Lower leg skin (tissue), 3 donors: Measurements from ENCODE around the gene SLC1A1.
"Not testable (repeated sequence)": the region's sequence is repeated elsewhere in the genome, so short reads cannot be mapped to it uniquely, and the experiment has no call there.

Experiments used
- POLR2A ChIP-seq, 2 donors: fragments of 450-650 bp; IDR thresholded peaks; one replicate each; pipeline ENCODE4 v1.6.1; 2016 to 2017; ENCODE audit warnings: antibody characterized with exemption in 2 of 2, mild to moderate bottlenecking in 1 of 2, moderate library complexity in 1 of 2
- TF ChIP-seq, protein P1 (sequence below), 3 donors: fragments of 450-650 bp; IDR thresholded peaks; one replicate each; pipeline ENCODE4 v1.5.1; 2016; ENCODE audit warnings: antibody characterized with exemption in 3 of 3, mild to moderate bottlenecking in 3 of 3, moderate library complexity in 2 of 3

DNA sequence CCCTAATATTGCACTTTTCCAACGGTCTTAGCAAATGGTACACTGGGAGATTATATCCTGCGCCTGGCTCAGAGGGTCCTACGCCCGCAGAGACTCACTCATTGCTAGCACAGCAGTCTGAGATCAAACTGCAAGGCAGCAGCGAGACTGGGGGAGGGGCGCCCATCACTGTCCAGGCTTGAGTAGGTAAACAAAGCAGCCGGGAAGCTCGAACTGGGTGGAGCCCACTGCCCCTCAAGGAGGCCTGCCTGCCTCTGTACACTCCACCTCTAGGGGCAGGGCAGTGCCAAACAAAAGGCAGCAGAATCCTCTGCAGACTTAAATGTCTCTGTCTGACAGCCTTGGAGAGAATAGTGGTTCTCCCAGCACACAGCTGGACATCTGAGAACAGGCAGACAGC, 41.1 kb downstream of the SLC1A1 start:
- TF ChIP-seq POLR2A (IDR thresholded peaks at IDR 0.05) = not testable (repeated sequence)
- TF ChIP-seq, protein P1, sequence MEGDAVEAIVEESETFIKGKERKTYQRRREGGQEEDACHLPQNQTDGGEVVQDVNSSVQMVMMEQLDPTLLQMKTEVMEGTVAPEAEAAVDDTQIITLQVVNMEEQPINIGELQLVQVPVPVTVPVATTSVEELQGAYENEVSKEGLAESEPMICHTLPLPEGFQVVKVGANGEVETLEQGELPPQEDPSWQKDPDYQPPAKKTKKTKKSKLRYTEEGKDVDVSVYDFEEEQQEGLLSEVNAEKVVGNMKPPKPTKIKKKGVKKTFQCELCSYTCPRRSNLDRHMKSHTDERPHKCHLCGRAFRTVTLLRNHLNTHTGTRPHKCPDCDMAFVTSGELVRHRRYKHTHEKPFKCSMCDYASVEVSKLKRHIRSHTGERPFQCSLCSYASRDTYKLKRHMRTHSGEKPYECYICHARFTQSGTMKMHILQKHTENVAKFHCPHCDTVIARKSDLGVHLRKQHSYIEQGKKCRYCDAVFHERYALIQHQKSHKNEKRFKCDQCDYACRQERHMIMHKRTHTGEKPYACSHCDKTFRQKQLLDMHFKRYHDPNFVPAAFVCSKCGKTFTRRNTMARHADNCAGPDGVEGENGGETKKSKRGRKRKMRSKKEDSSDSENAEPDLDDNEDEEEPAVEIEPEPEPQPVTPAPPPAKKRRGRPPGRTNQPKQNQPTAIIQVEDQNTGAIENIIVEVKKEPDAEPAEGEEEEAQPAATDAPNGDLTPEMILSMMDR (IDR thresholded peaks at IDR 0.05) = not testable (repeated sequence)
